ENCODE results near the gene NDUFA7.
A peak's percentile ranks its signal among the peaks of the same experiment; 100 is the strongest.

Gene NDUFA7

DNA sequence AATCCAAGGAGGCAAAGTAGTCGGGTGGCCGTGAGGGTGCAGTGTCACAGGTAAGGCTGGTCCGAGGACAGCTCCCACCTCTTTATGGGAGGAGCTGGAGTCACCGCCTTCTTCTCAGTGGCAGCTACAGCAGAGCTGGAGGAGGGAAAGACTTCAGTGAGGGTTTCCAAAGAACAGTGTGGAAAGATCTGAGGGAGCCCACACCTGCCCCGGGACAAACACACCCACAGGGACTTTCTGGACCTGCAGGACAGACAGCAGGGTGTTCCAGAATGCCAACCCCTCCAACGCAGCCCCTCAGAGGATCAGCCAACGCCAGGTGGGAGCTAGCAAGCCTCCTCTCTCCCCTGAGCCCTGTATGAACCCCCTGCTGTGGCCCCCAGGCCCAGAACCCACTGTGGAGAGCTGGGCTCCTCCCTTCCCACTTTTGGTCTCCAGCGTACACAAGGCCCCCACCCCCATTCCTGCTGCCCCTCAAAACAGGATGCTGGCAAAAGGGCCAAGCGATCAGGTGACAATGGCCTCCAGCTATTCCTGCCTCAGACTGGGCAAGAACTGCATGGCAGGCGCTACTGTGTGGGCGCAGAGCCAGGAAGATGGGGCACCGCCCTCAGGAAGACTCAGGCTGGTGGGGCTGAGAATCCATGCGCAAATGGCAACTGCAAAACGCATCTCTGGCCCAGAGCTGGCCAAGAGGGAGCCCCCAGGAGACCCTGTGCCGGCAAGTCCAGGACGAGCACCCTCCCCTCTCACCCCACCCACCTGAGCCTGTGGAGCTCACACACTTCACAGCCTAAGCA is 9.5 kb downstream of the NDUFA7 start:
- H3K4me2 ChIP-seq (ENCODE audit: low read depth, low read length, poor library complexity, severe bottlenecking) = no peak overlapping the region
- H3K4me3 ChIP-seq (ENCODE audit: low read length, poor library complexity, severe bottlenecking) = no peak overlapping the region
- H3K27me3 ChIP-seq (ENCODE audit: insufficient read depth, low read length, poor library complexity, severe bottlenecking) = no peaks in the 10 kb centered on the region
- H3K4me1 ChIP-seq (ENCODE audit: insufficient read depth, low read length, poor library complexity, severe bottlenecking) = peaks cover 12% of the 10 kb centered on the region
- H3K9ac ChIP-seq (ENCODE audit: low read depth, low read length, poor library complexity, severe bottlenecking) = no peak overlapping the region
- H3K9me3 ChIP-seq (ENCODE audit: insufficient read depth, low read depth, low read length) = no peaks in the 10 kb centered on the region
- H3F3A ChIP-seq (ENCODE audit: low read depth) = no peaks in the 10 kb centered on the region
- H3K36me3 ChIP-seq (ENCODE audit: insufficient read depth, low read length) = no peaks in the 10 kb centered on the region; the same call in 1 of the 2 replicates
- H2AFZ ChIP-seq (ENCODE audit: low read length) = no peak overlapping the region
- no peaks in the 10 kb centered on the region for H3K9me2 ChIP-seq (replicated peaks; ENCODE audit: low read depth, low read length)
- no peak for TF ChIP-seq EZH2phosphoT487 (IDR thresholded peaks at IDR 0.05; ENCODE audit: borderline replicate concordance)
- TF ChIP-seq, protein P1, sequence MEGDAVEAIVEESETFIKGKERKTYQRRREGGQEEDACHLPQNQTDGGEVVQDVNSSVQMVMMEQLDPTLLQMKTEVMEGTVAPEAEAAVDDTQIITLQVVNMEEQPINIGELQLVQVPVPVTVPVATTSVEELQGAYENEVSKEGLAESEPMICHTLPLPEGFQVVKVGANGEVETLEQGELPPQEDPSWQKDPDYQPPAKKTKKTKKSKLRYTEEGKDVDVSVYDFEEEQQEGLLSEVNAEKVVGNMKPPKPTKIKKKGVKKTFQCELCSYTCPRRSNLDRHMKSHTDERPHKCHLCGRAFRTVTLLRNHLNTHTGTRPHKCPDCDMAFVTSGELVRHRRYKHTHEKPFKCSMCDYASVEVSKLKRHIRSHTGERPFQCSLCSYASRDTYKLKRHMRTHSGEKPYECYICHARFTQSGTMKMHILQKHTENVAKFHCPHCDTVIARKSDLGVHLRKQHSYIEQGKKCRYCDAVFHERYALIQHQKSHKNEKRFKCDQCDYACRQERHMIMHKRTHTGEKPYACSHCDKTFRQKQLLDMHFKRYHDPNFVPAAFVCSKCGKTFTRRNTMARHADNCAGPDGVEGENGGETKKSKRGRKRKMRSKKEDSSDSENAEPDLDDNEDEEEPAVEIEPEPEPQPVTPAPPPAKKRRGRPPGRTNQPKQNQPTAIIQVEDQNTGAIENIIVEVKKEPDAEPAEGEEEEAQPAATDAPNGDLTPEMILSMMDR (conservative IDR thresholded peaks at IDR 0.05; ENCODE audit: low read length) = no peak
- H3K79me2 ChIP-seq (ENCODE audit: insufficient read depth, low read length) = peaks cover 28% of the 10 kb centered on the region
- H4K20me1 ChIP-seq (ENCODE audit: insufficient read depth, low read length, poor library complexity, severe bottlenecking) = peaks cover 2% of the 10 kb centered on the region

DNA sequence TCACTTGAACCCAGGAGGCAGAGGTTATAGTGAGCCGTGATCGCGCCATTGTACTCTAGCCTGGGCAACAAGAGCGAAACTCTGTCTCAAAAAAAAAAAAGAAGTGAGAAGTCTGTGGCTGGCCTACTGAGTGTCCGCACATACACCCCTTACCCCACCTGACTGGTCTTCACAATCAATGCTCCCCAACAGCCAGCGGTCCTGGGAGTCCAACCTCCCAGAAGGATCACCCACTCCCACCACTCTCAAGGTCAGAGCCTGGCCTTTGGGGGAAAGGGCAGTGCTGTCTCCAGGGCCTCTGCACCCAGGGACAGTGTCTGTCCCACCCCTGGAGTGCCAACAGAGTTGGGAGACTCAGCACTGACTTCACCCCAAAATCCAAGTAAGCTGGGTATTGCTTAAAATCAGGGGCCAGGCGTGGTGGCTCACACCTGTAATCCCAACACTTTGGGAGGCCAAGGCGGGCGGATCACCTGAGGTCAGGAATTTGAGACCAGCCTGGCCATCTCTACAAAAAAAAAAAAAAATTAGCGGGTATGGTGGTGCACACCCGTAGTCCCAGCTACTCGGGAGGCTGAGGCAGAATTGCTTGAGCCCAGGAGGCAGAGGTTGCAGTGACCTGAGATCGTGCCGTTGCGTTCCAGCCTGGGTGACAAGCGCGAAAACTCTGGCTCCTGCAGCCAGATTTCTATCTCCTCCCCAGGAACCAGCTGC is 10.7 kb downstream of the NDUFA7 start:
- Histone ChIP-seq H3F3A (ENCODE audit: low read depth) (no peaks in the 10 kb centered on the region), H3K9ac (ENCODE audit: low read depth, low read length, poor library complexity, severe bottlenecking) (no peak overlapping the region)
- TF ChIP-seq, protein P1 (conservative IDR thresholded peaks at IDR 0.05; ENCODE audit: low read length) = no peak
- TF ChIP-seq EZH2phosphoT487 (IDR thresholded peaks at IDR 0.05; ENCODE audit: borderline replicate concordance) = no peak

DNA sequence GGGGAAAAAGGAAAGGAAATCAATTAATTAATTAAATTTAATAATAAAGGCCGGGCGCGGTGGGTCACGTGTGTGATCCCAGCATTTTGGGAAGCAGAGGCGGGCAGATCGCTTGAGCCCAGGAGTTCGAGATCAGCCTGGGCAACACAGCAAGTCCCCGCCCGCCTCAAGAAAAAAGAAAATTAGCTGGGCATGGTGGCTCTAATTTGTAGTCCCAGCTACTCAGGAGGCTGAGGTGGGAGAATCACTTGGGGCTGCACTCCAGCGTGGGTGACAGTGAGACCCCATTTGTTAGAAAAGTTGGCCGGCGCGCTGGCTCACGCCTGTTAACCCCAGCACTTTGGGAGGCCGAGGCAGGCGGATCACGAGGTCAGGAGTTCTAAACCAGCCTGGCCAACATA is 12.3 kb downstream of the NDUFA7 start:
- no peaks in the 10 kb centered on the region for H3K36me3 ChIP-seq (ENCODE audit: insufficient read depth, low read length)
- peak overlapping the region; percentile 83 for H3K9ac ChIP-seq (ENCODE audit: low read depth, low read length, poor library complexity, severe bottlenecking)
- H3F3A ChIP-seq (ENCODE audit: low read depth) = no peaks in the 10 kb centered on the region
- H2AFZ ChIP-seq (ENCODE audit: low read length) = peak overlapping the region; percentile 83; the same call in 1 of the 2 replicates
- no peaks in the 10 kb centered on the region for H3K27me3 ChIP-seq (ENCODE audit: insufficient read depth, low read length, poor library complexity, severe bottlenecking)
- peaks cover 8% of the 10 kb centered on the region for H4K20me1 ChIP-seq (ENCODE audit: insufficient read depth, low read length, poor library complexity, severe bottlenecking)
- peak overlapping the region; percentile 92 for H3K4me3 ChIP-seq (ENCODE audit: low read length, poor library complexity, severe bottlenecking)
- TF ChIP-seq, protein P1 (conservative IDR thresholded peaks at IDR 0.05; ENCODE audit: low read length) = no peak
- no peak for TF ChIP-seq EZH2phosphoT487 (IDR thresholded peaks at IDR 0.05; ENCODE audit: borderline replicate concordance)
- peak overlapping the region; percentile 87 for H3K4me2 ChIP-seq (ENCODE audit: low read depth, low read length, poor library complexity, severe bottlenecking)
- peaks cover 51% of the 10 kb centered on the region for H3K79me2 ChIP-seq (ENCODE audit: insufficient read depth, low read length)
- H3K9me3 ChIP-seq (ENCODE audit: insufficient read depth, low read depth, low read length) = no peaks in the 10 kb centered on the region
- H3K9me2 ChIP-seq (replicated peaks; ENCODE audit: low read depth, low read length) = no peaks in the 10 kb centered on the region
- peaks cover 20% of the 10 kb centered on the region for H3K4me1 ChIP-seq (ENCODE audit: insufficient read depth, low read length, poor library complexity, severe bottlenecking)

More for the DNA sequence above, 10.7 kb downstream of the NDUFA7 start:
- H3K27me3 ChIP-seq (ENCODE audit: insufficient read depth, low read length, poor library complexity, severe bottlenecking) = no peaks in the 10 kb centered on the region
- H2AFZ ChIP-seq (ENCODE audit: low read length) = no peak overlapping the region
- no peaks in the 10 kb centered on the region for H3K9me2 ChIP-seq (replicated peaks; ENCODE audit: low read depth, low read length)
- H3K36me3 ChIP-seq (ENCODE audit: insufficient read depth, low read length) = no peaks in the 10 kb centered on the region; the same call in 1 of the 2 replicates
- H4K20me1 ChIP-seq (ENCODE audit: insufficient read depth, low read length, poor library complexity, severe bottlenecking) = peaks cover 4% of the 10 kb centered on the region
- H3K4me3 ChIP-seq (ENCODE audit: low read length, poor library complexity, severe bottlenecking) = no peak overlapping the region
- peaks cover 16% of the 10 kb centered on the region for H3K4me1 ChIP-seq (ENCODE audit: insufficient read depth, low read length, poor library complexity, severe bottlenecking)
- H3K4me2 ChIP-seq (ENCODE audit: low read depth, low read length, poor library complexity, severe bottlenecking) = no peak overlapping the region
- H3K9me3 ChIP-seq (ENCODE audit: insufficient read depth, low read depth, low read length) = no peaks in the 10 kb centered on the region
- peaks cover 39% of the 10 kb centered on the region for H3K79me2 ChIP-seq (ENCODE audit: insufficient read depth, low read length)

Data from Loucy (cell line).